CD8-positive, alpha-beta memory T cell (primary cell): ENCODE data around the gene WDPCP. TPM values are rescaled to one million over a fixed set of nuclear protein-coding genes. Genes with fewer than 3 reads are reported as not detected.
"Not testable (repeated sequence)": the region's sequence is repeated elsewhere in the genome, so short reads cannot be mapped to it uniquely, and the experiment has no call there.

ENCODE experiments used
- CTCF ChIA-PET: fragments of 350-600 bp; sonication (Branson Sonifier 250); formaldehyde crosslinking; loops from one replicate; lab custom pipeline; 2021; ENCODE audit warnings: antibody characterized with exemption; lab: Charles Lee
- POLR2A ChIA-PET: fragments of 350-600 bp; sonication (Branson Sonifier 250); formaldehyde crosslinking; loops from one replicate; lab custom pipeline; 2021; ENCODE audit warnings: antibody characterized with exemption; lab: Charles Lee
- DNase-seq, 5 donors: peaks; one replicate each; pipeline versions ENCODE4 v3.0.0 to v3.0.0-alpha.2; 2020 to 2022; ENCODE audit warnings: mixed read lengths in 1 of 5
- H3K27ac ChIP-seq: one replicate; pipeline ENCODE4 v1.7.0; 2013; ENCODE audit warnings: low read depth, mild to moderate bottlenecking, low read length, moderate library complexity
- H3K27me3 ChIP-seq: 2 replicates; pipeline ENCODE4 v1.7.0; 2013; ENCODE audit warnings: low read length, mild to moderate bottlenecking; ENCODE audit not compliant: insufficient read depth, poor library complexity, severe bottlenecking
- H3K36me3 ChIP-seq: 2 replicates; pipeline ENCODE4 v1.7.0; 2013; ENCODE audit warnings: mild to moderate bottlenecking, low read length, moderate library complexity; ENCODE audit not compliant: insufficient read depth
- H3K4me1 ChIP-seq: 2 replicates; pipeline ENCODE4 v1.7.0; 2013; ENCODE audit warnings: mild to moderate bottlenecking, low read length, moderate library complexity; ENCODE audit not compliant: insufficient read depth
- H3K4me3 ChIP-seq: 2 replicates; pipeline ENCODE4 v1.7.0; 2013; ENCODE audit warnings: mild to moderate bottlenecking, low read length
- H3K9me3 ChIP-seq: 2 replicates; pipeline ENCODE4 v1.7.0; 2013; ENCODE audit warnings: mild to moderate bottlenecking, low read length
- H3K27ac Mint-ChIP-seq, 8 donors: one replicate each; pipeline ENCODE4 v1.8.0; 2020 to 2021; ENCODE audit warnings: mixed read lengths in 8 of 8, mild to moderate bottlenecking in 6 of 8, inconsistent platforms in 3 of 8, moderate library complexity in 3 of 8
- H3K27me3 Mint-ChIP-seq, 2 donors: one replicate each; pipeline ENCODE4 v1.8.0; 2020 to 2021; ENCODE audit warnings: mixed read lengths in 2 of 2, mild to moderate bottlenecking in 1 of 2, moderate library complexity in 1 of 2
- H3K36me3 Mint-ChIP-seq, 3 donors: one replicate each; pipeline ENCODE4 v1.8.0; 2020 to 2021; ENCODE audit warnings: mixed read lengths in 3 of 3, inconsistent platforms in 1 of 3, mild to moderate bottlenecking in 1 of 3
- H3K4me1 Mint-ChIP-seq, 3 donors: one replicate each; pipeline ENCODE4 v1.8.0; 2020 to 2021; ENCODE audit warnings: mixed read lengths in 3 of 3, inconsistent platforms in 1 of 3, mild to moderate bottlenecking in 1 of 3
- H3K4me3 Mint-ChIP-seq, 7 donors: one replicate each; pipeline ENCODE4 v1.8.0; 2020 to 2021; ENCODE audit warnings: mixed read lengths in 7 of 7, mild to moderate bottlenecking in 6 of 7, moderate library complexity in 4 of 7, inconsistent platforms in 2 of 7
- H3K9me3 Mint-ChIP-seq, 5 donors: one replicate each; pipeline ENCODE4 v1.8.0; 2020 to 2022; ENCODE audit warnings: mixed read lengths in 5 of 5, mild to moderate bottlenecking in 3 of 5, moderate library complexity in 2 of 5, inconsistent platforms in 1 of 5
- polyA plus RNA-seq: library from polyadenylated mRNA; unstranded; fragments of 300-500 nt; fragmentation: Illumina TruSeq; gene quantifications from one replicate; pipeline ENCODE4 v1.2.3, GENCODE V29; 2021
- total RNA-seq, 2 experiments: library from RNA; stranded (reverse); gene quantifications; one replicate each; pipeline ENCODE4 v1.2.3, GENCODE V29; 2021

Gene WDPCP
- total and polyA plus RNA-seq, 3 experiments from 2014 or later = 5.9 to 7.9 (median 7.2) TPM

DNA sequence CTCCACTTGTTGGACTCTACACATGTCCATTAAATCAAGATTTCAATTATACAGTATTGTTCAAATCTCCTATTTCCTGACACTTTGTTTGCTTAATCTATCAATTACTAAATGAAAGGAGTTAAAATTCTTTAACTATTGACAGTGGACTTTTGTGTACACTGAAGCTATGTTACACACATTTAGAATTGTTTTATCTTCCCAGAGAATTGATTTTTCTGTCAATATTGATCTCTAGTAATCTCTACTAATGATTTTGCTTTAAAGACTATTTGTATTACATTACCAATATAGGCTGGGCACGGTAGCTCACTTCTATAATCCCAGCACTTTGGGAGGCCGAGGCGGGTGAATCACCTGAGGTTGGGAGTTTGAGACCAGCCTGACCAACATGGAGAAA lies 215.7 kb downstream of the WDPCP start:
- H3K9me3 ChIP-seq = no peaks in the 10 kb centered on the region
- CTCF ChIA-PET = no interaction called here
- H3K9me3 Mint-ChIP-seq = peaks cover 6 to 16% (median 10%) of the 10 kb centered on the region in 5 donors
- no peaks in the 10 kb centered on the region for H3K27me3 ChIP-seq
- DNase-seq = no peak
- no peaks in the 10 kb centered on the region for H3K4me1 ChIP-seq
- H3K36me3 ChIP-seq = no peaks in the 10 kb centered on the region
- H3K27me3 Mint-ChIP-seq = no peaks in the 10 kb centered on the region
- H3K27ac ChIP-seq = no peak overlapping the region
- no peak overlapping the region for H3K4me3 Mint-ChIP-seq
- no peak overlapping the region for H3K4me3 ChIP-seq
- POLR2A ChIA-PET = no interaction called here
- H3K36me3 Mint-ChIP-seq = peaks cover 21 to 57% (median 33%) of the 10 kb centered on the region in 3 donors
- H3K4me1 Mint-ChIP-seq = no peaks in the 10 kb centered on the region
- H3K27ac Mint-ChIP-seq = no peak overlapping the region

- no peaks in the 10 kb centered on the region for H3K27me3 ChIP-seq
- ChIA-PET CTCF (interaction anchor here (1.1 kb wide), 1 partner anchor 9 kb away, joined by 3 read pairs; no protein-coding TSS in a partner anchor), POLR2A (no interaction called here)
- H3K4me3 Mint-ChIP-seq = no peak overlapping the region
- peaks cover 25 to 50% (median 30%) of the 10 kb centered on the region in 3 donors for H3K36me3 Mint-ChIP-seq
- peaks cover 6 to 16% (median 10%) of the 10 kb centered on the region in 5 donors for H3K9me3 Mint-ChIP-seq
- DNase-seq = no peak
- no peaks in the 10 kb centered on the region for H3K4me1 ChIP-seq
- no peak overlapping the region for H3K27ac Mint-ChIP-seq
- H3K9me3 ChIP-seq = no peaks in the 10 kb centered on the region
- H3K4me3 ChIP-seq = no peak overlapping the region
- H3K27me3 Mint-ChIP-seq = no peaks in the 10 kb centered on the region
- no peak overlapping the region for H3K27ac ChIP-seq
- H3K4me1 Mint-ChIP-seq = no peaks in the 10 kb centered on the region
- no peaks in the 10 kb centered on the region for H3K36me3 ChIP-seq
These were observed 219.1 kb downstream of the WDPCP start for GRCh38 chr2:63369146-63369545.

GRCh38 chr2:63364866-63365265 lies 223.4 kb downstream of the WDPCP start:
- Mint-ChIP-seq H3K9me3 (peaks cover 0 to 3% (median 0%) of the 10 kb centered on the region in 5 donors), H3K4me1 (peaks cover 5 to 8% (median 7%) of the 10 kb centered on the region in 3 donors), H3K27me3 (no peaks in the 10 kb centered on the region), H3K36me3 (peaks cover 10 to 14% (median 12%) of the 10 kb centered on the region in 3 donors), H3K4me3 (no peak overlapping the region), H3K27ac (no peak overlapping the region)
- no peak for DNase-seq
- H3K27ac ChIP-seq = no peak overlapping the region
- POLR2A ChIA-PET = no interaction called here
- H3K36me3 ChIP-seq = no peaks in the 10 kb centered on the region
- CTCF ChIA-PET = no interaction called here
- H3K9me3 ChIP-seq = no peaks in the 10 kb centered on the region
- H3K4me1 ChIP-seq = no peaks in the 10 kb centered on the region
- H3K27me3 ChIP-seq = no peaks in the 10 kb centered on the region
- H3K4me3 ChIP-seq = no peak overlapping the region

GRCh38 chr2:63357722-63358121 lies 230.6 kb downstream of the WDPCP start:
- peaks cover 18 to 57% (median 29%) of the 10 kb centered on the region in 3 donors for H3K36me3 Mint-ChIP-seq
- H3K27me3 Mint-ChIP-seq, POLR2A ChIA-PET, CTCF ChIA-PET, H3K27ac ChIP-seq, H3K4me1 Mint-ChIP-seq, H3K27me3 ChIP-seq, H3K4me1 ChIP-seq, H3K9me3 ChIP-seq, DNase-seq, H3K4me3 ChIP-seq, H3K27ac Mint-ChIP-seq, H3K36me3 ChIP-seq, H3K4me3 Mint-ChIP-seq: not testable (repeated sequence)
- H3K9me3 Mint-ChIP-seq = peaks cover 27 to 40% (median 29%) of the 10 kb centered on the region in 5 donors

DNA sequence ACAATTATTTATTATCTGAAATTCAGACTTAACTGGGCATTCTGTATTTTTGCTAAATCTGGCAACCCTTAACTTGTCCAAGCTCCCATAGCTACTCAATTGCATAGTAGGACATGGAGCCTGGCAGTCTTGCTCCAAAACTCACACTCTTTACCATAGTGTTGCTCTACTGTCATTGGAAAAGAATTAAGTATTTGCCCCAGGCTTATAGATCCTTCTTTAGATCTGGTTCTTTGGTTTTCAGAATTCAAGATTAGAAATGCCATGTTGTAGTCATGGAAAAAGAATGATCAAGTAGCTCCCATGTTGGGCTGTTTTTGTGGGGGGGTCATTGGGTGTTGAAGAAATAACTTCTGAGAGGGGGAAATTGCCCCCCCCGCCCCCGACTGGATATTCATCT lies 240.9 kb downstream of the WDPCP start:
- H3K27ac Mint-ChIP-seq = no peak overlapping the region
- H3K9me3 Mint-ChIP-seq = peaks cover 23 to 55% (median 39%) of the 10 kb centered on the region in 5 donors
- no peaks in the 10 kb centered on the region for H3K4me1 Mint-ChIP-seq
- Histone ChIP-seq H3K27me3 (no peaks in the 10 kb centered on the region), H3K4me1 (no peaks in the 10 kb centered on the region), H3K27ac (no peak overlapping the region), H3K36me3 (no peaks in the 10 kb centered on the region), H3K9me3 (no peaks in the 10 kb centered on the region), H3K4me3 (no peak overlapping the region)
- POLR2A ChIA-PET = no interaction called here
- DNase-seq = no peak
- H3K27me3 Mint-ChIP-seq = no peaks in the 10 kb centered on the region
- H3K36me3 Mint-ChIP-seq = peaks cover 14 to 72% (median 35%) of the 10 kb centered on the region in 3 donors
- CTCF ChIA-PET = no interaction called here
- no peak overlapping the region for H3K4me3 Mint-ChIP-seq

DNA sequence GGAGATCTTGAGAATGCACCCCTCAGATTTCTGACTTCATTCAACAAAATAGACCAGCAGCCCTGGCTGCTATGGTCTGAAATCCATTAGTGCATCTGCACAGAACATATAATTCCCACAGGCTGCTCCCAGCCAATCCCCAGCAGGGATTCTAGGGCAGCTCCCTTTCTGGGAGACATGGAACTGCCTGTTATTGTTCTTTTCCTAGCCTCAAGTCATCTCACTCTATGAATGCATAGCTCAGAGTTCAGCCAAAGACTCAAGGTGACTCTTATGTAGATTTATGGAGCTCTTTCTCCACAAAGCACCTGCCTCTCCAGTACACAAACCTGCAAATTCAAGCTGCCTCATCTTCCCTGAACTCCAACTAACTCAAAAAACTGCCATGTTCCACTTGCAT lies 241.9 kb downstream of the WDPCP start:
- Mint-ChIP-seq H3K27me3 (no peaks in the 10 kb centered on the region), H3K9me3 (peaks cover 27 to 54% (median 36%) of the 10 kb centered on the region in 5 donors), H3K4me3 (no peak overlapping the region), H3K27ac (no peak overlapping the region), H3K36me3 (peaks cover 10 to 71% (median 28%) of the 10 kb centered on the region in 3 donors), H3K4me1 (no peaks in the 10 kb centered on the region)
- no peak overlapping the region for H3K27ac ChIP-seq
- no peaks in the 10 kb centered on the region for H3K27me3 ChIP-seq
- ChIA-PET CTCF (no interaction called here), POLR2A (no interaction called here)
- no peak for DNase-seq
- H3K4me1 ChIP-seq = no peaks in the 10 kb centered on the region
- H3K4me3 ChIP-seq = no peak overlapping the region
- no peaks in the 10 kb centered on the region for H3K9me3 ChIP-seq
- no peaks in the 10 kb centered on the region for H3K36me3 ChIP-seq

GRCh38 chr2:63345285-63345633 lies 243.0 kb downstream of the WDPCP start:
- DNase-seq = no peak
- ChIA-PET POLR2A (no interaction called here), CTCF (no interaction called here)
- Mint-ChIP-seq H3K36me3 (peaks cover 10 to 66% (median 24%) of the 10 kb centered on the region in 3 donors), H3K4me1 (no peaks in the 10 kb centered on the region), H3K27me3 (no peaks in the 10 kb centered on the region), H3K27ac (no peak overlapping the region), H3K4me3 (no peak overlapping the region), H3K9me3 (peaks cover 24 to 60% (median 32%) of the 10 kb centered on the region in 5 donors)
- H3K36me3 ChIP-seq = no peaks in the 10 kb centered on the region
- no peaks in the 10 kb centered on the region for H3K9me3 ChIP-seq
- H3K4me3 ChIP-seq = no peak overlapping the region
- no peak overlapping the region for H3K27ac ChIP-seq
- no peaks in the 10 kb centered on the region for H3K27me3 ChIP-seq
- no peaks in the 10 kb centered on the region for H3K4me1 ChIP-seq

DNA sequence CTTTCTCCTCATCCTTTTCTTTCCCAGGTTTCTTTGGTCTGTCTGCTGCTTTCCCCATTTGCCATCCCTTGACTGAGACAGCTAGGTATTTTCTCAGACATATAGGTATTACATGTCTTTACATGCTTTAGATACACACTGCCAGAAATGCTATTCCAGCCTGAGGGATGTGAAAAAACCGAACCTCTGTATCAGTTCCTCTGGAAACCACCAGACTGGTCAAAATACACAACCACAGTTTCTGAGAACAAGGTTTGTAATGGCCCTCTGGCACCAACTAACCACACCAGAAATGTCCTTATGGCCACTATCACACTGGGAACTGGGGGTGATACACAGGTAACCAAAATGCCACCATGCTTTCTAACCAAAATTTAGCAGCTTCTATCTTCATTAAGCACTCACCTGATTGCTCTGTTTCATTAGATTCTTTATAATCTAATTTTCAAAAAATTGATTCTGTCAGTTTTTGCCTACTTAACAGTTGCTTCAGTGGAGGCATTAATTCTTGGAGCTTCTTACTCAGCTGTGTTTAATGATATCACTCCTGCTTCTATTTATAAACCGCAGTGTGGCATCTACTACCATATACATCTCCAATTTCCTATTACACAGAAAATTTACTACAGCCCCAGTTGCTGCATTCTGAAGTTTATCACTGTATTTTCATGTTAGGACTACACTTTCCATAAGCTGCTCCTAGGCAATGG lies 243.5 kb downstream of the WDPCP start:
- Histone ChIP-seq H3K4me1 (no peaks in the 10 kb centered on the region), H3K4me3 (no peak overlapping the region), H3K27ac (no peak overlapping the region), H3K36me3 (no peaks in the 10 kb centered on the region), H3K27me3 (no peaks in the 10 kb centered on the region), H3K9me3 (no peaks in the 10 kb centered on the region)
- peaks cover 24 to 61% (median 28%) of the 10 kb centered on the region in 5 donors for H3K9me3 Mint-ChIP-seq
- peaks cover 10 to 65% (median 21%) of the 10 kb centered on the region in 3 donors for H3K36me3 Mint-ChIP-seq
- CTCF ChIA-PET = no interaction called here
- DNase-seq = no peak
- no peaks in the 10 kb centered on the region for H3K27me3 Mint-ChIP-seq
- H3K4me3 Mint-ChIP-seq = peak overlapping the region in 1 of 7 donors; percentile 14
- no peaks in the 10 kb centered on the region for H3K4me1 Mint-ChIP-seq
- POLR2A ChIA-PET = no interaction called here
- H3K27ac Mint-ChIP-seq = no peak overlapping the region
